CD1c-positive myeloid dendritic cell (primary cell): Measurements from ENCODE around the gene GON4L.
"Not testable (repeated sequence)": the region's sequence is repeated elsewhere in the genome, so short reads cannot be mapped to it uniquely, and the experiment has no call there.

Experiments used
- DNase-seq: peaks from one replicate; pipeline ENCODE4 v3.0.0-alpha.2; 2016; ENCODE audit errors: extremely low spot score

The GON4L gene

GRCh38 chr1:155748141-155748540, 108.9 kb downstream of the GON4L start:
- not testable (repeated sequence) for DNase-seq

- not testable (repeated sequence) for DNase-seq
These were observed 109.4 kb downstream of the GON4L start for GRCh38 chr1:155747586-155747985.

- DNase-seq, result peak; percentile 98
These were observed 111.5 kb downstream of the GON4L start for GRCh38 chr1:155745284-155746228.

- peak; percentile 1 for DNase-seq
These were observed 112.2 kb downstream of the GON4L start for GRCh38 chr1:155744711-155745283.

GRCh38 chr1:155741908-155742307, 115.1 kb downstream of the GON4L start:
- DNase-seq, result no peak

- DNase-seq, result no peak
These were observed 116.0 kb downstream of the GON4L start for GRCh38 chr1:155740995-155741394.

GRCh38 chr1:155729031-155729898, 127.7 kb downstream of the GON4L start:
- peak; percentile 46 for DNase-seq

GRCh38 chr1:155725142-155725541, 131.9 kb downstream of the GON4L start:
- DNase-seq, result no peak

- no peak for DNase-seq
These were observed 137.3 kb downstream of the GON4L start for GRCh38 chr1:155719703-155720102.

- DNase-seq, result not testable (repeated sequence)
These were observed 138.4 kb downstream of the GON4L start for GRCh38 chr1:155718524-155719115.

- DNase-seq, result no peak
These were observed 140.0 kb downstream of the GON4L start for GRCh38 chr1:155717041-155717440.

- no peak for DNase-seq
These were observed 141.2 kb downstream of the GON4L start for GRCh38 chr1:155715777-155716176.

- not testable (repeated sequence) for DNase-seq
These were observed 142.0 kb downstream of the GON4L start for GRCh38 chr1:155715056-155715455.

GRCh38 chr1:155713075-155713474, 143.9 kb downstream of the GON4L start:
- no peak for DNase-seq

- DNase-seq, result peak; percentile 4
These were observed 144.4 kb downstream of the GON4L start for GRCh38 chr1:155712636-155713035.

GRCh38 chr1:155711457-155711856, 145.6 kb downstream of the GON4L start:
- not testable (repeated sequence) for DNase-seq

GRCh38 chr1:155709391-155709790, 147.6 kb downstream of the GON4L start:
- no peak for DNase-seq

GRCh38 chr1:155706139-155706538, 150.9 kb downstream of the GON4L start:
- DNase-seq, result no peak

GRCh38 chr1:155704414-155704813, 152.6 kb downstream of the GON4L start:
- not testable (repeated sequence) for DNase-seq

GRCh38 chr1:155703216-155703615, 153.8 kb downstream of the GON4L start:
- DNase-seq, result peak; percentile 31

GRCh38 chr1:155701675-155702074, 155.3 kb downstream of the GON4L start:
- DNase-seq, result peak; percentile 37
